ENCODE measurements around the gene TCP11L2. TPM values are rescaled to one million over a fixed set of nuclear protein-coding genes. Genes with fewer than 3 reads are reported as not detected.

The TCP11L2 gene
- total RNA-seq = 30.2 and 48.3 TPM in 2 replicates

DNA sequence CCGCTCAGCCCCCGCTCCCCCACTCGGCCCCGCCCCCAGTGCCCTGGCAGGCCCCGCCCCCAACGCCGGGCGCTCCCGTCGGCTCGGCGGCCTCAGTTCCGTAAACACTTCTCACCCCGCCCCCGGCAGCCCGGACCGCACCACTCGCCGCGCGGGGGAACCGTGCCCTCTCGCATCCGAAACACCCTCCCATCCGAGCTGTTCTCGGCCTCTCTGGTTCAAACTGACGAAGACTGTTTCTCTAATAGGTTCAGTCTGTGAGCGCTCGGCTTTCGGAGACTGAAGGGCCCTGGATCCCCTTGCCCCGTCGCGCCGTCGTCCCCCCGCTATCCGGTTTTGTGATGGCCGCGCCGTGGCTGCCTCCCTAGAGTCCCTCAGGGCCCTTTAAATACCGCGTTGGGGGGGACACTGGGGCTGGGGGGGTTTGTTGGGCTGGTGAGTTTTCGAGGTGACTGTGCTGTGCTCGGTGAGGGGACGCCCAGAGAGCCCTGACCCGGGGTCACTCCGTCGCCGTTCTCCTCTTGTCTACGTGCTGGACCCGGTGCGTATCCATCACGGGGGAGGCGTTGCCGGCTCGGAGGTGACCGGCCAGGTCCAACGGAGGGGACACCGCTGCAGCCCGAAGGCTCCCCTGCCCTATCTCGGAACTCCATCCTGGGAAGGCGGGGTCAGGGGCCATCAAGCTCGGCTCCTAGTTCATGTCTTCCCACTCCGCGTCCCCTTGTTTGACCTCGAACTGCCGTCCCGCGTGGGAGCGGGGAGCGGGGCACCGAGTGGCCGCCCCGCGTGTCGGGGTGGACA is at the start of gene TCP11L2:
Gene TCP11L2 (plus strand): TSS at position 333 of the 801 bp plus-strand sequence. CDS start 8,343 bp downstream, outside the sequence.
- peak; percentile 18 for DNase-seq (ENCODE audit: low read depth)

GRCh38 chr12:106254724-106255123 is 47.8 kb upstream of the TCP11L2 start:
- no peak for DNase-seq (ENCODE audit: low read depth)

- no peak for DNase-seq (ENCODE audit: low read depth)
Observed at GRCh38 chr12:106255493-106255892, 47.0 kb upstream of the TCP11L2 start.

- DNase-seq (ENCODE audit: low read depth) = no peak
Observed at GRCh38 chr12:106255952-106256351, 46.6 kb upstream of the TCP11L2 start.

DNA sequence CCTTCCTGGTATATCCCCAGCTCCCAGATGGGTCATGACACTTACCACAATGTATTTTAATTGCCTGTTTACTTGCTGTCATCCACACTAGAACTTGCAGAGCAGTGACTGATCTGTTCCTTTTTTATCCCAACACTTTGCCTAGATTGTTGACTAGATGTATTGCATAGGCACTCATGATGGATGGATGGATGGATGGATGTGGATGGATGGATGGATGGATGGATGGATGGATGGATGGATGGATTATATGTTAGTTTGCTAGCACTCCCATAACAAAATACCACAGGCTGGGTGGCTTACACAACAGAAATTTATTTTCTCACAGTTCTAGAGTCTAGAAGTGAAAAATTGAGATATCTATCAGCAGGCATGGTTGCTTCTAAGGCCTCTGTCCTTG is 46.0 kb upstream of the TCP11L2 start:
- no peak for DNase-seq (ENCODE audit: low read depth)

- no peak for DNase-seq (ENCODE audit: low read depth)
Observed at GRCh38 chr12:106258226-106258625, 44.3 kb upstream of the TCP11L2 start.

DNA sequence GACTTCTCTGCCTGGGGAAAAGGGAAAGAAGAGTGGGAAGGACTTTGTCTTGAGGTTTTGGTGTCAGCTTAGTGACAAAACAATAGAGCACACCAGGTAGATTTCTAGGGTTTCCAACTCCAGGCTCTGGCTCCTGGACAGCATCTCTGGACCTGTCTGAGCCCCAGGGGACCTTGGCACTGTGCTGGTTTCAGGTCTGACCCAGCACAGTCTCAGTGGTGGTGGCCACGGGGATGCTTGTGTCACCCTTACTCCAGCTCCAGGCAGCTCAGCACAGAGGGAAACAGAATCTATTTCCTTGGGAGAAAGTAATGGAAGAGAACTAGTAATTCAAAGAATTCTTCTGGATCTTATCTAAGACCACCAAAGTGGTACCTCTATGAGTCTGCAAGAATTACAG is 43.6 kb upstream of the TCP11L2 start:
- no peak for DNase-seq (ENCODE audit: low read depth)

GRCh38 chr12:106265116-106265515 is 37.4 kb upstream of the TCP11L2 start:
- DNase-seq (ENCODE audit: low read depth) = no peak

- DNase-seq (ENCODE audit: low read depth) = no peak
Observed at GRCh38 chr12:106267535-106267934, 35.0 kb upstream of the TCP11L2 start.

DNA sequence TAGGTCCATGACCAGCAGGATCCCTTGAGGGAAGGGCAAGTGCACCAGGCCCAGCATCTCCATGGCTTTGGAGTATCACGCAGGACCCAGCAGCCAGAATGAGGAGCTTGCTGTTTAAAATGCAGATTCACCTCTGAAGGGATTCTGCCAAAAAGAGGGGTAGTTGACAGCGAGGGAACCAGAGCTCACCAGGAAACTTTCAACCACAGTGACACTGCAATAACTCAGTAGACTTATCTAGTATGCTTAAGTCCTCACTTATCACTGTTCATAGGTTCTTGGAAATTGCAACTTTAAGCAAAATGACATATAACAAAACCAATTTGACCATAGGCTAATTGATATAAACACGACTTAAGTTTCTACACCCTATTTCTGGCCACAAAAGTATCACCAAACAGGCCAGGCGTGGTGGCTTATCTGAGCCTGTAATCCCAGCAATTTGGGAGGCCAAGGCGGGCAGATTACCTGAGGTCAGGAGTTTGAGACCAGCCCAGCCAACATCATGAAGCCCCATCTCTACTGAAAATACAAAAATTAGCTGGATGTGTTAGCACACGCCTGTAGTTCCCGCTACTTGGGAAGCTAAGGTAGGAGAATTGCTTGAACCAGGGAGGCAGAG is 33.3 kb upstream of the TCP11L2 start:
- no peak for DNase-seq (ENCODE audit: low read depth)

GRCh38 chr12:106271575-106272505 is 30.7 kb upstream of the TCP11L2 start:
- DNase-seq (ENCODE audit: low read depth) = no peak

DNA sequence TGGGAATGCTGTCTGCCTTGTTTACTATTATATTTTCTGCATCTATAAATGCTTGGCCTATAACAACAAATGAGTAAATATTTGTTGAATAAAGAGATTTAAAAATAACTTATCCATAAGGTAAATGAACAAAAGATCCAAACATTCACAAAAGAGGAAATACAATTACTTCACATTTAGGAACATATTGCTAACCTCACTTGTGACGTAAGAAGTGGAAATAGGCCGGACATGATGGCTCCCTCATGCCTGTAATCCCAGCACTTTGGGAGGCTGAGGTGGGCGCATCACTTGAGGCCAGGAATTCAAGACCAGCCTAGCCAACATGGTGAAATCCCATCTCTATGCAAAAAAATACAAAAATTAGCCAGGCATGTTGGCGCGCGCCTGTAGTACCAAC is 29.0 kb upstream of the TCP11L2 start:
- no peak for DNase-seq (ENCODE audit: low read depth)

- no peak for DNase-seq (ENCODE audit: low read depth)
Observed at GRCh38 chr12:106274012-106274411, 28.5 kb upstream of the TCP11L2 start.

DNA sequence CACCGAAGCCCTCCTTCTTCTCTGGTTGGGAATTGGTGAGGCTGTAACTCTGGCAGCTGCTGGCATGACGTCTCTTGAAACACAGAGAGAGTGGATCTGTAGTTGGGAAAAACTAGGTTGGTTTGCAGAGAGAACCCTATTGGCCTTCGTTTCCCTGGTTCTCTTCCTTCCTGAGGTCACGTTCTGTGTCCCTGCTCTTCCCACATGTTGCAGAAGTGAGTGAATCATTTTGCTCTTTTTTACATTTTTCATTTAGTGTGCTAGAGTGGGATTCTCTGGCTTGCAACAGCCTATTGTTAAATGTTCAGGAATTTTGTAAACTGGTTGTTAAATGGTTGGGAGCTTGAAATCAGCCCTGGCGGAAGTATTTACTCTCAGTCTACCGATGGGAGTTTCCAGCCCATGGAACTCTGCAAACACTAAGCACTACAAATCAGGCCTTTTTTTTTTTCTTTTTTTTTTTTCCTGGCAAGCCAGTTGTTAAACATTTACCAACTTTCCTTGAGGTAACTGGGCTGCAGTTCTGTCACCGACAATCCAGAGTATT is 27.9 kb upstream of the TCP11L2 start:
- DNase-seq (ENCODE audit: low read depth) = peak; percentile 94

DNA sequence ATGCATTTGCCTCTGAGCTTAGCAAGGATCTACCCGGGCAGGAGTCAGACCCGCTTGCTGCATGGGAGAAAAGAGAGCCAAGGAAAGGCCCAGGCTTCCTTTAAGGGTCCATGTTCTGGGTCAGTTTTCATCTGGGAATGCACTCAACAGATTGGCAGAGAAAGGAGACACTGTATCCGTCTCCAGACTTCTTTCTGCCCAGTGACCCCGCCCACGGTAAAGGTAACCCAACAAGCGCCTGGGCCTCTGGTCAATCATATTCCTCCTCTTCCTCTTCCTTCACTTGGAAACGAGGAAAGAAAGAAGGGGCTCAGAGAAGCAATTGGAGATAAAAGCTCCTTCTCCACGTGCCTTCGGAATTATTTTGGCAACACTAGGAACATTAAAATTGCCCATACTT is 27.1 kb upstream of the TCP11L2 start:
- DNase-seq (ENCODE audit: low read depth) = no peak

DNA sequence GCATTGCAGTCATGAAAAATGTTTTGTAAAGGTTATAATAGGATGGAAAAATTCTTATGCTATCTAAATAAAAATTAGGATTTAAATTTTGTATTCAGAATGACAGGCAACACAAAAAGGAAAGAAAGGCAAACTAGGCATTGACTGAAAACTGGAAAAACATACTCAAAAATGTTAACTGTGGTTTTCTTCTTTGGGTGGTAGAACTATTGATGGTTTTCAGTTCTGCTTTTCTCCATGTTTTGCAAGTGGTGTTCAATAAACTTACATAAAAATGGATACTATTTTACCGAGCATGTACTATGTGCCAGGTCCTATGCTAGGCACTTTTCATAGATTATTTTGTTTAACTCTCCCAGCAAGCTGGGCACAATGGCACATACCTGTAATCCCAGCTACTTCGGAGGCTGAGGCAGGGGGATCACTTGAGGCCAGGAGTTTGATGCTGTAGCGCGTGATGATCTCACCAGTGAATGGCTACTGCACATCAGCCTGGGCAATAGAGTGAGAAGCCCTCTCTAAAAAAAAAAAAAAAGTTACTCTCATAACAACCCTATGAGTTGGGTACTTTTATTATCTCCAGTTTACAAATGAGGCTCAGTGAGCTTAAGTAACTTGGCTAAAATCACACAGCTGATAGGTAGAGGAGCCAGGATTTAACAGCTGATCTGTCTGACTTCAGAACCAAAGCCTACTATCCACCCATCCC is 26.3 kb upstream of the TCP11L2 start:
- no peak for DNase-seq (ENCODE audit: low read depth)

DNA sequence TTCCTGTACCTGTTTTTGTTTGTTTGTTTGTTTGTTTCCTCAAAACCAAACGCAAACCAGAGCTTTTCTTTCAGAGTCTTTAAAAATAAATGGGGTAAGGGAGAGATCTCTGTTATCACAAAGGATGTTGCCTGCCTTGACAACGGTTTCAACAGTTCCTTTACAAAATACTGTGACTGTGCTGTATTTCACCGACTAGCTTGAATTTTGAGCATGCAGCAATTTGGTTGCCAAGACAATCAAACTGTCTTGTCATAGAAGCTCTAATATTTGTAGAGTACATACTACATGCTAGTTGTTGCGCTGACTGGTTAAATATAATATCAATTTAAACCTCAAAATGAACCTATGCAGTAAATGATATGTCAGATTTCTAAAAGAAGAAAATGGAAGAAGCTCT is 22.4 kb upstream of the TCP11L2 start:
- no peak for DNase-seq (ENCODE audit: low read depth)

DNA sequence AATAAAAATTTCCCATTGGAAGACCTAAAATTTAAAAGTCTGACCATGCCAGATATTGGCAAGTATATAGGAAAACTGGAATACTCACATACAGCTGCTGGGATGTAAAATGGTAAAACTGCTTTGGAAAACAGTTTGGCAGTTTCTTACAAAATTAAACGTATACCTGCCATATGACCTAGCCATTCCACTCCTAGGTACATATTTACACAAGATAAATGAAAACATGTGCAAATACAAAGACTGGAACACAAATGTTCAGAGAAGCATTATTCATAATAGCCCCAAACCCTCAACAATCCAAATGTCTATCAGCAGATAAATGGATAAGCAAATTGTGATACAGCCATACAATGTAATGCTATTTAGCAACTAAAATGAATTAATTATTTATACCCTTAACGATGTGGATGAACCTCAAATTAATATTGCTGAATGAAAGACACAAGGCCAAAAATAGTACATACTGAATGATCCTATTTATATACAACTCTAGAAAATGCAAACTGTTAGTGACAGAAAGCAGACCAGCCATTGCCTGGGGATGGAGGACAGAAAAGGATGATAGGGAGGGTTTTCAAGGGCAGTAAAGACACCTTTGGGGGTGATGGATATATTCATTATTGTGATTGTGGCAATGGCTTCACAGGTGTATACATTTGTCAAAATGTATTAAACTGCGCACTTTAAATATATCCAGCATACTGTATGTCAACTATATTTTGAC is 21.3 kb upstream of the TCP11L2 start:
- DNase-seq (ENCODE audit: low read depth) = no peak

- no peak for DNase-seq (ENCODE audit: low read depth)
Observed at GRCh38 chr12:106281804-106282203, 20.7 kb upstream of the TCP11L2 start.

DNA sequence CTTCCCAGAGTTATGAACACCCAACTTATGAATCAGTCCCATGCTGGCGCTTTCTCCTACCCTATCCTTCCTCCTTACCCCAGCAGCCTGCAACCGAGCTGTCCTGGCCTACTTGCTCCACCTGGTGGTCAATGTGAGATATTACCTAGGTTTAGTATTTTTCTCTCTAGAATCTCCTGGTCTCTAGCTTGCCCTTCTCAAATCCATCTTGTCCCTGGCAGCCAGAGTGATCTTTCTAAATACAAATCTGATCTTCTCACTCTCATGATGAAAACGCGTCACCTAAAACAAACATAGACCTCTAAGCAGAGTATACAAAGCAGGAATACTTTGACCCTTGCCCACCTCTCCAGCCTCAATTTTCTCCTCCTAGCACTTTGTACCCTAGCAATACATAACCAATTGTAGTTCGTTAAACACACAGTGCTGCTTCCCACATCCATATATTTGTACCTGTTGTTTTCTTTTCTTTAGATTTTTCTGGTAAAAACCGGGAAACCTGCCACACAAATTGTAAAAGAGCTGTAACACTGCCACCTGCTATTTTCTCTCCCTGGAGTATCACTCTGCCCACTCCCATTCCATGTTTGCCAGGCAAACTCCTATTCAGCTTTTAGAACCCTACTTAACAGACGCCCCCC is 20.0 kb upstream of the TCP11L2 start:
- peak; percentile 44 for DNase-seq (ENCODE audit: low read depth)
